Endothelial cell (in vitro differentiated cells): Measurements from ENCODE around the gene HOXD12. TPM values are rescaled to one million over a fixed set of nuclear protein-coding genes. Genes with fewer than 3 reads are reported as not detected.

Experiments
- DNase-seq: peaks from one replicate; pipeline ENCODE4 v3.0.0; 2021; ENCODE audit warnings: low spot score
- H3K27ac Mint-ChIP-seq: one replicate; pipeline ENCODE4 v1.8.0; 2021; ENCODE audit warnings: mixed read lengths, inconsistent platforms; ENCODE audit not compliant: unreplicated experiment
- H3K27me3 Mint-ChIP-seq: one replicate; pipeline ENCODE4 v1.8.0; 2021; ENCODE audit warnings: mild to moderate bottlenecking, moderate library complexity, mixed read lengths, inconsistent platforms; ENCODE audit not compliant: unreplicated experiment
- H3K36me3 Mint-ChIP-seq: one replicate; pipeline ENCODE4 v1.8.0; 2021; ENCODE audit warnings: mild to moderate bottlenecking, low read depth, mixed read lengths, inconsistent platforms; ENCODE audit not compliant: unreplicated experiment
- H3K4me1 Mint-ChIP-seq: one replicate; pipeline ENCODE4 v1.8.0; 2021; ENCODE audit warnings: mild to moderate bottlenecking, mixed read lengths, inconsistent platforms; ENCODE audit not compliant: unreplicated experiment
- H3K4me3 Mint-ChIP-seq: one replicate; pipeline ENCODE4 v1.8.0; 2021; ENCODE audit warnings: mild to moderate bottlenecking, mixed read lengths, inconsistent platforms; ENCODE audit not compliant: unreplicated experiment
- H3K9me3 Mint-ChIP-seq: one replicate; pipeline ENCODE4 v1.8.0; 2021; ENCODE audit warnings: mixed read lengths, inconsistent platforms; ENCODE audit not compliant: unreplicated experiment
- total RNA-seq: library from RNA; stranded (reverse); fragmentation: NEBNext Ultra II Directional; extraction: Animal tissue kit (Norgen Biotek cat#: 25700); gene quantifications from one replicate; pipeline ENCODE4 v1.2.1, GENCODE V29; 2021; ENCODE audit not compliant: unreplicated experiment
- TF ChIP-seq, protein P1 (sequence below): fragments of 200-600 bp; sonication (generic); IDR thresholded peaks from one replicate; pipeline ENCODE4 v1.5.0; 2021; ENCODE audit warnings: antibody characterized with exemption; ENCODE audit not compliant: unreplicated experiment

The HOXD12 gene
- total RNA-seq, 1 donor from 2014 or later = not detected

DNA sequence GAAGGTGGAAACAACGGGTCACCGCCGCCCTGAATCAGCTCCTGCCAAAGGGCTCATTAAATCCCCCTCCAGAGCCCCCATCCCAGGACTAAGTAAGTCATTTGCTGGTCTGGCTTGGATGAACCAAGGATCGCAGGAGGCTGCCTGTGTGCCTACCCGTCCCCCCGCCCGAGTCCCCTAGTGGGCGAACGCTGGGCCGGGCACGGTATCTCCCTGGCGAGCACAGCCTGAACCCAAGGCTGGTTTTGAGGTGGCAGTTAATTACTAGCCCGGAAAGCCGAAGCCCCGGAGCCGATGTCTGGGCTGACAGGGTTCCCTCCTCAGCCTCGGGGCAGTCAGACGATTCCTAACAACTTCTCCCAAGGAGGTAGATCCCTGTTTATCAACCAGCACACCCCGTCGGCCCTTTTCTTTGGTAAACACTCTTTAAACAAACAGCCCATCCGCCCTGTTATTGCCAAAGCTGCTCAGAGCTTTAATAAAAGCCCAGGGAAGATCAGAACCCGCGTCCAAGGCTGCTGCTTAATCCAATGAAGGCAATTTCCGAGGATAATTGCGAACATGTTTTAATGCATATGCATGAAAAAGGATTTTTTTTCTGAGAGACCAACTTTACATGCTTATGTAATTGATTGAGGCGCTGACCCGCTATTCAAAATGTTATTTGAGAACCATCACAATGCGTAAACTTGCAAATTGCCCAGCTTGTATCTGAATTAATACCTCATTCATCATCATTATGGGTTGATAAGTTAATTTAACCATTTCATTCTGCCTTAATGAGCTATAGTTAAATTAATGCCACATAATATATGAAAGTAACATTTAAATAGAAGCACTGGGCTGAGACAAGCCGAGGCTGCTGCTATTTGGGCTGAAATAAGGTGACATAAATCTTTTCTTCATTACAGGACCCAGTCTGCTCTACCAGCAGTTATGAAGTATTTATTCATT, 26.4 kb upstream of the HOXD12 start:
- peak; percentile 20 for DNase-seq
- H3K27me3 Mint-ChIP-seq = peaks cover 23% of the 10 kb centered on the region
- TF ChIP-seq, protein P1, sequence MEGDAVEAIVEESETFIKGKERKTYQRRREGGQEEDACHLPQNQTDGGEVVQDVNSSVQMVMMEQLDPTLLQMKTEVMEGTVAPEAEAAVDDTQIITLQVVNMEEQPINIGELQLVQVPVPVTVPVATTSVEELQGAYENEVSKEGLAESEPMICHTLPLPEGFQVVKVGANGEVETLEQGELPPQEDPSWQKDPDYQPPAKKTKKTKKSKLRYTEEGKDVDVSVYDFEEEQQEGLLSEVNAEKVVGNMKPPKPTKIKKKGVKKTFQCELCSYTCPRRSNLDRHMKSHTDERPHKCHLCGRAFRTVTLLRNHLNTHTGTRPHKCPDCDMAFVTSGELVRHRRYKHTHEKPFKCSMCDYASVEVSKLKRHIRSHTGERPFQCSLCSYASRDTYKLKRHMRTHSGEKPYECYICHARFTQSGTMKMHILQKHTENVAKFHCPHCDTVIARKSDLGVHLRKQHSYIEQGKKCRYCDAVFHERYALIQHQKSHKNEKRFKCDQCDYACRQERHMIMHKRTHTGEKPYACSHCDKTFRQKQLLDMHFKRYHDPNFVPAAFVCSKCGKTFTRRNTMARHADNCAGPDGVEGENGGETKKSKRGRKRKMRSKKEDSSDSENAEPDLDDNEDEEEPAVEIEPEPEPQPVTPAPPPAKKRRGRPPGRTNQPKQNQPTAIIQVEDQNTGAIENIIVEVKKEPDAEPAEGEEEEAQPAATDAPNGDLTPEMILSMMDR = no peak

DNA sequence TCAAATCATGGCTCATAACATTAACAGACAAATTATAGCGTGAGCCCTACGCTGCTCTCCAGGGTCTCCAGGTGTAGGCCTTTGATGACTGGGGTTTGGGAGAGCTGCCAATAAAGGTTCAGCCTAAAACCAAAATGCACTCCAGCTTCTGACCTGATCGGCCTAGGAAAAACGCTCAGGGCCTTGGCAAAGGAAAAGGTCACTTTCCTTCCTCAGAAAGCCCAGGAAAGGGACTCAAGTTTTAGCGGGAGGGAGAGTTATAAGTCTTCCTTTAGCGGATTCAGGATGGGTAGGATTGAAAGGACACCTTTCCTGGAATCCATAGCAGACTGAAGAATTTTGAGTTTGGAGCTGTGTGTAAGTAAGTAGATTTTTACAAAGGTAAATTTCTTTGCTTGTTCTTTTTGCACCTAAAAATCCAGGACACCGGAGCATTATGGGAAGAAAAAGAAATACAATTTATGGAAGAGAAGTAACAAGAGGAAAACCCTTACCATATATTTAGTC, 24.6 kb upstream of the HOXD12 start:
- Mint-ChIP-seq H3K4me3 (no peak overlapping the region), H3K9me3 (no peaks in the 10 kb centered on the region), H3K27ac (no peak overlapping the region), H3K36me3 (no peaks in the 10 kb centered on the region), H3K27me3 (peaks cover 32% of the 10 kb centered on the region), H3K4me1 (peaks cover 15% of the 10 kb centered on the region)
- DNase-seq = no peak
- TF ChIP-seq, protein P1 = no peak

More for the DNA sequence above, 26.4 kb upstream of the HOXD12 start:
- Mint-ChIP-seq H3K4me1 (peaks cover 13% of the 10 kb centered on the region), H3K4me3 (no peak overlapping the region), H3K27ac (no peak overlapping the region), H3K36me3 (no peaks in the 10 kb centered on the region), H3K9me3 (no peaks in the 10 kb centered on the region)

DNA sequence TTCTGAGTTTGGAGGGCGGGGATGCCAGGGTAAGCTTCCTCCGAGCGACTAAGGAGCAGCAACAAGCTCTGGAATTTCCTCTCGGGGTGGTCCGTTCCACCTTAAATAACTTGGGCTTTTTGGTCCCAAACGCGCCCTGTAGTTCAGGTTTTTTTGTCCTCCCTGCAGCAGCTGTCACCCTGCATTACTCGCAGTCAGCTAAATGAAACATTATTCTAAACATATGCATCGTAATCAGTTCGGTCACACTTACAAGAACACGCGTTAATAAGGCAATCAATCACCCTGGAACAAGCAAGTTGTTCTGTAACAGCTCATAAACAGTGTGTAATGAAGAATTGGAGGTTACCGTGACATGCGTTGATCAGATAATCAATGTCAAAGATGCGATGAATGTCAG, 24.1 kb upstream of the HOXD12 start:
- Mint-ChIP-seq H3K4me3 (peak overlapping the region; percentile 68), H3K9me3 (no peaks in the 10 kb centered on the region)
- DNase-seq = peak; percentile 40

DNA sequence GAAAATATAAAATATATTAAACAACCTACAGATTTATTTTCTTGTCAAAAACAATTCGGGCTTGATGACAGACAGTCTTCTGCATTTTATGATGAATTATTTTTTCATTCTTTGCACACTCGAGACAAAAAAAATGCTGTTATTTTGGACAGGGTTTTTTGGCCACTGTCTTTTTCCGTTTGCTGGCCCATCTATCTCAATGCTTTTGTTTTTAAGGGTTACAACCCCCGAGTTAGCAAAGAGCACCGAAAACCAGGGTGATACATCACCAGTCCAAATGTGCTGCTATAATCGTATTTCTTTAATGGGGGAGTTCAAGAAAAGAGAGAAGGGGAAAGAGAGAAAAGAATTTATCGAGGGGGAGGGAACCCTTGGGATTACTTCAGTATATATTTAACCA, 23.5 kb upstream of the HOXD12 start:
- Mint-ChIP-seq H3K27me3 (peaks cover 26% of the 10 kb centered on the region), H3K36me3 (no peaks in the 10 kb centered on the region), H3K4me3 (no peak overlapping the region)

More for the DNA sequence above, 24.1 kb upstream of the HOXD12 start:
- Mint-ChIP-seq H3K27ac (no peak overlapping the region), H3K27me3 (peaks cover 27% of the 10 kb centered on the region), H3K4me1 (peaks cover 15% of the 10 kb centered on the region), H3K36me3 (no peaks in the 10 kb centered on the region)
- TF ChIP-seq, protein P1 = no peak

More for the DNA sequence above, 23.5 kb upstream of the HOXD12 start:
- TF ChIP-seq, protein P1 = no peak
- DNase-seq = no peak
- no peak overlapping the region for H3K27ac Mint-ChIP-seq
- H3K4me1 Mint-ChIP-seq = peaks cover 18% of the 10 kb centered on the region
- H3K9me3 Mint-ChIP-seq = no peaks in the 10 kb centered on the region
